Spleen (tissue), 7 donors: ENCODE results near the gene HBA2.

Experiments
- CTCF ChIP-seq, 11 experiments: fragments of 200-600 bp in 7 of 11; fragments of 450-650 bp in 4 of 11; sonication (generic) in 4 of 11; IDR thresholded peaks in 8 of 11; conservative IDR thresholded peaks in 3 of 11; 1 replicate in 7 of 11; 2 replicates in 4 of 11; pipeline versions ENCODE4 v1.4.0 to v1.8.0; 2016 to 2021; ENCODE audit warnings: antibody characterized with exemption in 11 of 11, inconsistent platforms in 4 of 11, mild to moderate bottlenecking in 1 of 11
- POLR2AphosphoS5 ChIP-seq, 3 donors: sonication (generic); formaldehyde crosslinking; IDR thresholded peaks; one replicate each; pipeline ENCODE4 v1.5.1; 2017; ENCODE audit warnings: antibody characterized with exemption in 3 of 3
- donor health status: DM: no; HTN: no; CAD: no; lungs with moderate emphysema.
- donor health status: DM: no; HTN: no; CAD: no.
- donor health status: DM: no; HTN: no; CAD: no.

GRCh38 chr16:144797-145252, 27.9 kb upstream of the HBA2 start:
- TF ChIP-seq CTCF (IDR thresholded peaks at IDR 0.05 in 8 of 11, conservative IDR thresholded peaks at IDR 0.05 in 3 of 11) (no peak), POLR2AphosphoS5 (IDR thresholded peaks at IDR 0.05) (no peak)
